ENCODE data around the gene ZNF600.
"Not testable (repeated sequence)": the region's sequence is repeated elsewhere in the genome, so short reads cannot be mapped to it uniquely, and the experiment has no call there.

The ZNF600 gene

DNA sequence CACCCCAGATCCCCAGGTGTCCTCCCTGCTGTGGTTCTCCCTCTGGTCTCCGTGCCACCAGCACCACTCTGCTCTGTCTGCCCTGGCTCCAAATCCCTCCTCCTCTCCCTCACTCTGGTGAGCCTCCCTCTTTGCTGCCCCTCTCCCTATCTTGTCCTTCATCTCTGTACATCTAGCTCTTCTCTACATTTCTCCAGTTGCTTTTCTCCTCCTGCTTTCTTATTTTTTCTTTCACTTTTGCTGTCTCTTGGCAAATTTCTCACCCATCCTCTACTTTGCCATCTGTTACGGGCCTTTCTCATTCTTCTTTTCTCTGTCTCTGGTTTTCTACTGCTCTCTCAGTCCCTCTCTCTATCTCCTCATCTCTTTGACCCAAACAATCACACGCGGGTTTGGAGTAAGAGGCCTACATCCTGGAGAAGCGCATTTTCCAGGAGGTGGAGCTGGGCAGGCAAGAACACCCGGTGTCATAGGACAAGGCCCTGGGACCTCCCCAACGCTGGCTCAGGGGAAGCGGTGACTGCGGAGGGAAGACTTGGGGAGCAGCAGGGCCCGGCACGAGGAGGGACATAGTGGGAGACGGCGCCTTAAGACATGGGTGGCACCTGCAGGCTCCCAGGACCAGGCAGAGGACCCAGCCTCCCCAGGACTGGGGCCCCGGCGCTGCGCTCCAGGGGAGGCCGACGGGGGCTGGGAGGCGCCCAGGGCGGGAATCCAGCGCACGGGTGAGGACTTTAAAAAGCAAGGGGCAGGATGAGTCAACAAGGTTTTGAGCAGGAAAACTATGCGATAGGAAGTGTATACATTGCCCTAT, 61.7 kb downstream of the ZNF600 start:
- H3K27me3 Mint-ChIP-seq = no peaks in the 10 kb centered on the region
- DNase-seq = no peak
- peaks cover 4% of the 10 kb centered on the region for H3K4me1 Mint-ChIP-seq (ENCODE audit: low read depth)
- H3K9me3 Mint-ChIP-seq = peaks cover 15% of the 10 kb centered on the region
- no peak overlapping the region for H3K27ac Mint-ChIP-seq
- peaks cover 90% of the 10 kb centered on the region for H3K36me3 Mint-ChIP-seq (ENCODE audit: low read depth)
- no peak overlapping the region for H3K4me3 Mint-ChIP-seq

GRCh38 chr19:52723907-52724598, 62.5 kb downstream of the ZNF600 start:
- H3K36me3 Mint-ChIP-seq (ENCODE audit: low read depth) = peaks cover 93% of the 10 kb centered on the region

GRCh38 chr19:52722062-52723003, 64.3 kb downstream of the ZNF600 start:
- peaks cover 90% of the 10 kb centered on the region for H3K36me3 Mint-ChIP-seq (ENCODE audit: low read depth)

More at GRCh38 chr19:52723907-52724598, 62.5 kb downstream of the ZNF600 start:
- DNase-seq; H3K27me3 Mint-ChIP-seq; H3K4me3 Mint-ChIP-seq; H3K27ac Mint-ChIP-seq; H3K4me1 Mint-ChIP-seq (ENCODE audit: low read depth): not testable (repeated sequence)
- H3K9me3 Mint-ChIP-seq = peaks cover 18% of the 10 kb centered on the region

GRCh38 chr19:52720541-52720940, 66.0 kb downstream of the ZNF600 start:
- Mint-ChIP-seq H3K4me1 (ENCODE audit: low read depth) (peaks cover 18% of the 10 kb centered on the region), H3K36me3 (ENCODE audit: low read depth) (peaks cover 90% of the 10 kb centered on the region), H3K9me3 (peaks cover 31% of the 10 kb centered on the region)
- H3K27me3 Mint-ChIP-seq, H3K4me3 Mint-ChIP-seq, H3K27ac Mint-ChIP-seq, DNase-seq: not testable (repeated sequence)

More at GRCh38 chr19:52722062-52723003, 64.3 kb downstream of the ZNF600 start:
- H3K9me3 Mint-ChIP-seq = peaks cover 22% of the 10 kb centered on the region
- H3K27me3 Mint-ChIP-seq = no peaks in the 10 kb centered on the region
- no peak overlapping the region for H3K27ac Mint-ChIP-seq
- peaks cover 4% of the 10 kb centered on the region for H3K4me1 Mint-ChIP-seq (ENCODE audit: low read depth)
- no peak for DNase-seq
- no peak overlapping the region for H3K4me3 Mint-ChIP-seq

- H3K36me3 Mint-ChIP-seq (ENCODE audit: low read depth) = peaks cover 93% of the 10 kb centered on the region
- H3K4me1 Mint-ChIP-seq (ENCODE audit: low read depth) = peaks cover 21% of the 10 kb centered on the region
- H3K9me3 Mint-ChIP-seq = peaks cover 36% of the 10 kb centered on the region
- H3K27me3 Mint-ChIP-seq = no peaks in the 10 kb centered on the region
- H3K27ac Mint-ChIP-seq = no peak overlapping the region
- H3K4me3 Mint-ChIP-seq = no peak overlapping the region
- no peak for DNase-seq
Observed at GRCh38 chr19:52716522-52716921, 70.1 kb downstream of the ZNF600 start.

- not testable (repeated sequence) for H3K27me3 Mint-ChIP-seq, DNase-seq, H3K4me3 Mint-ChIP-seq
- Mint-ChIP-seq H3K36me3 (ENCODE audit: low read depth) (peaks cover 93% of the 10 kb centered on the region), H3K9me3 (peaks cover 40% of the 10 kb centered on the region), H3K27ac (peak overlapping the region; percentile 79), H3K4me1 (ENCODE audit: low read depth) (peaks cover 21% of the 10 kb centered on the region)
Observed at GRCh38 chr19:52715902-52716301, 70.7 kb downstream of the ZNF600 start.

GRCh38 chr19:52715330-52715729, 71.3 kb downstream of the ZNF600 start:
- not testable (repeated sequence) for H3K27me3 Mint-ChIP-seq, H3K4me3 Mint-ChIP-seq, DNase-seq
- Mint-ChIP-seq H3K4me1 (ENCODE audit: low read depth) (peaks cover 21% of the 10 kb centered on the region), H3K27ac (peak overlapping the region; percentile 79), H3K36me3 (ENCODE audit: low read depth) (peaks cover 95% of the 10 kb centered on the region), H3K9me3 (peaks cover 43% of the 10 kb centered on the region)
